ENCODE results near the gene TSC2. TPM values are rescaled to one million over a fixed set of nuclear protein-coding genes. Genes with fewer than 3 reads are reported as not detected.
A peak's percentile ranks its signal among the peaks of the same experiment; 100 is the strongest.
"Not testable (repeated sequence)": the region's sequence is repeated elsewhere in the genome, so short reads cannot be mapped to it uniquely, and the experiment has no call there.

TSC2 gene
- total and polyA plus RNA-seq, 3 donors from 2014 or later: 136 to 271 (median 222) TPM

GRCh38 chr16:2122429-2122828, 74.6 kb downstream of the TSC2 start:
- Histone ChIP-seq H3K4me3 (no peak overlapping the region), H3K9me3 (no peaks in the 10 kb centered on the region), H3K36me3 (ENCODE audit: low read depth, missing control alignments) (no peaks in the 10 kb centered on the region), H3K27ac (peak overlapping the region in 1 of 2 donors; percentile 50), H3K27me3 (no peaks in the 10 kb centered on the region), H3K4me1 (peaks cover 45% of the 10 kb centered on the region)
- intact Hi-C loops (cut with DNase I; ENCODE audit: low total_unique reads): no loop called here
- WGBS, 2 donors: 81 to 86% methylated on average over 7 to 17 of the region's 17 CpGs
- TF ChIP-seq CTCF (IDR thresholded peaks at IDR 0.05) (no peak), POLR2A (IDR thresholded peaks at IDR 0.05) (no peak)
- no peak for DNase-seq

GRCh38 chr16:2122934-2123683, 75.3 kb downstream of the TSC2 start:
- Histone ChIP-seq H3K4me1 (peaks cover 47% of the 10 kb centered on the region), H3K27ac (peak overlapping the region; percentile 53 to 83)
- intact Hi-C loops (cut with DNase I; ENCODE audit: low total_unique reads); H3K27me3 ChIP-seq; DNase-seq; H3K36me3 ChIP-seq (ENCODE audit: low read depth, missing control alignments); H3K4me3 ChIP-seq; H3K9me3 ChIP-seq: not testable (repeated sequence)
- 69% methylated on average over 24 of the region's 26 CpGs; no CpG with 5 or more reads in 1 of the 2 donors for WGBS, 2 donors

GRCh38 chr16:2123706-2124376, 76.1 kb downstream of the TSC2 start:
- WGBS, 2 donors: 24% methylated on average over 5 of the region's 27 CpGs; no CpG with 5 or more reads in 1 of the 2 donors
- H3K27ac ChIP-seq: peak overlapping the region; percentile 83 to 87
- DNase-seq; H3K27me3 ChIP-seq; H3K36me3 ChIP-seq (ENCODE audit: low read depth, missing control alignments); H3K4me3 ChIP-seq; H3K9me3 ChIP-seq; intact Hi-C loops (cut with DNase I; ENCODE audit: low total_unique reads): not testable (repeated sequence)
- peaks cover 54% of the 10 kb centered on the region for H3K4me1 ChIP-seq

GRCh38 chr16:2124377-2124693, 76.5 kb downstream of the TSC2 start:
- WGBS, 2 donors: 45% methylated on average over 6 of the region's 11 CpGs; no CpG with 5 or more reads in 1 of the 2 donors
- intact Hi-C loops (cut with DNase I; ENCODE audit: low total_unique reads); H3K9me3 ChIP-seq; H3K36me3 ChIP-seq (ENCODE audit: low read depth, missing control alignments); H3K4me3 ChIP-seq; DNase-seq; H3K27me3 ChIP-seq: not testable (repeated sequence)
- H3K27ac ChIP-seq: peak overlapping the region; percentile 83 to 87
- H3K4me1 ChIP-seq: peaks cover 56% of the 10 kb centered on the region

GRCh38 chr16:2124694-2125444, 77.1 kb downstream of the TSC2 start:
- Histone ChIP-seq H3K4me1 (peaks cover 56% of the 10 kb centered on the region), H3K27ac (peak overlapping the region; percentile 83 to 87)
- H3K9me3 ChIP-seq; intact Hi-C loops (cut with DNase I; ENCODE audit: low total_unique reads); H3K36me3 ChIP-seq (ENCODE audit: low read depth, missing control alignments); H3K27me3 ChIP-seq; H3K4me3 ChIP-seq: not testable (repeated sequence)
- WGBS, 2 donors: 26 to 49% methylated on average over 9 to 23 of the region's 37 CpGs
- peak; percentile 54 for DNase-seq

- intact Hi-C loops (cut with DNase I; ENCODE audit: low total_unique reads); H3K9me3 ChIP-seq; H3K27me3 ChIP-seq; H3K36me3 ChIP-seq (ENCODE audit: low read depth, missing control alignments); H3K4me3 ChIP-seq; DNase-seq: not testable (repeated sequence)
- peak overlapping the region; percentile 83 to 87 for H3K27ac ChIP-seq
- H3K4me1 ChIP-seq: peaks cover 56% of the 10 kb centered on the region
- 41 to 62% methylated on average over 4 to 11 of the region's 11 CpGs for WGBS, 2 donors
These were observed 77.8 kb downstream of the TSC2 start for GRCh38 chr16:2125609-2126008.

- DNase-seq: peak; percentile 40
- intact Hi-C loops (cut with DNase I; ENCODE audit: low total_unique reads); H3K4me3 ChIP-seq; H3K9me3 ChIP-seq; H3K36me3 ChIP-seq (ENCODE audit: low read depth, missing control alignments); H3K27me3 ChIP-seq: not testable (repeated sequence)
- Histone ChIP-seq H3K27ac (peak overlapping the region; percentile 83 to 87), H3K4me1 (peaks cover 56% of the 10 kb centered on the region)
- 32 to 66% methylated on average over 9 to 21 of the region's 21 CpGs for WGBS, 2 donors
These were observed 78.5 kb downstream of the TSC2 start for GRCh38 chr16:2126161-2126743.

GRCh38 chr16:2126928-2127556, 79.3 kb downstream of the TSC2 start:
- intact Hi-C loops (cut with DNase I; ENCODE audit: low total_unique reads); DNase-seq; H3K27me3 ChIP-seq; H3K4me3 ChIP-seq; H3K36me3 ChIP-seq (ENCODE audit: low read depth, missing control alignments); H3K9me3 ChIP-seq: not testable (repeated sequence)
- H3K4me1 ChIP-seq: peaks cover 51% of the 10 kb centered on the region
- 87 to 90% methylated on average over 6 to 31 of the region's 31 CpGs for WGBS, 2 donors
- H3K27ac ChIP-seq: peak overlapping the region; percentile 65 to 87

- intact Hi-C loops (cut with DNase I; ENCODE audit: low total_unique reads); H3K27me3 ChIP-seq; H3K36me3 ChIP-seq (ENCODE audit: low read depth, missing control alignments); DNase-seq; H3K4me3 ChIP-seq; H3K9me3 ChIP-seq: not testable (repeated sequence)
- H3K4me1 ChIP-seq: peaks cover 47% of the 10 kb centered on the region
- peak overlapping the region in 1 of 2 donors; percentile 87 for H3K27ac ChIP-seq
- 25 to 33% methylated on average over 3 of the region's 3 CpGs for WGBS, 2 donors
These were observed 80.0 kb downstream of the TSC2 start for GRCh38 chr16:2127630-2128280.

GRCh38 chr16:2129251-2129650, 81.5 kb downstream of the TSC2 start:
- H3K36me3 ChIP-seq (ENCODE audit: low read depth, missing control alignments); H3K9me3 ChIP-seq; intact Hi-C loops (cut with DNase I; ENCODE audit: low total_unique reads); H3K27ac ChIP-seq; H3K27me3 ChIP-seq; H3K4me3 ChIP-seq; DNase-seq: not testable (repeated sequence)
- 63 to 75% methylated on average over 9 to 11 of the region's 11 CpGs for WGBS, 2 donors
- H3K4me1 ChIP-seq: peaks cover 46% of the 10 kb centered on the region
